BE2C (cell line): Measurements from ENCODE around the gene POLG2.

Experiments
- DNase-seq: peaks from one replicate; pipeline ENCODE4 v3.0.0-alpha.2; 2020
- H3K27me3 ChIP-seq: fragments of 250-450 bp; sonication (Bioruptor Pico); 2 replicates; pipeline ENCODE4 v1.5.1; 2020; ENCODE audit warnings: mild to moderate bottlenecking
- H3K36me3 ChIP-seq: fragments of 250-450 bp; sonication (Bioruptor Pico); 2 replicates; pipeline ENCODE4 v1.5.1; 2020; ENCODE audit warnings: mild to moderate bottlenecking
- H3K4me1 ChIP-seq: fragments of 250-450 bp; sonication (Bioruptor Pico); 2 replicates; pipeline ENCODE4 v1.5.1; 2020
- H3K4me3 ChIP-seq: 2 replicates; pipeline ENCODE4 v1.5.1; 2011; ENCODE audit warnings: low read depth, low read length
- H3K9me3 ChIP-seq: fragments of 250-450 bp; sonication (Bioruptor Pico); 2 replicates; pipeline ENCODE4 v1.5.1; 2020
- CTCF ChIP-seq: IDR thresholded peaks from 2 replicates; pipeline ENCODE4 v1.5.1; 2012; ENCODE audit warnings: mild to moderate bottlenecking, low read depth, low read length

POLG2 gene

DNA sequence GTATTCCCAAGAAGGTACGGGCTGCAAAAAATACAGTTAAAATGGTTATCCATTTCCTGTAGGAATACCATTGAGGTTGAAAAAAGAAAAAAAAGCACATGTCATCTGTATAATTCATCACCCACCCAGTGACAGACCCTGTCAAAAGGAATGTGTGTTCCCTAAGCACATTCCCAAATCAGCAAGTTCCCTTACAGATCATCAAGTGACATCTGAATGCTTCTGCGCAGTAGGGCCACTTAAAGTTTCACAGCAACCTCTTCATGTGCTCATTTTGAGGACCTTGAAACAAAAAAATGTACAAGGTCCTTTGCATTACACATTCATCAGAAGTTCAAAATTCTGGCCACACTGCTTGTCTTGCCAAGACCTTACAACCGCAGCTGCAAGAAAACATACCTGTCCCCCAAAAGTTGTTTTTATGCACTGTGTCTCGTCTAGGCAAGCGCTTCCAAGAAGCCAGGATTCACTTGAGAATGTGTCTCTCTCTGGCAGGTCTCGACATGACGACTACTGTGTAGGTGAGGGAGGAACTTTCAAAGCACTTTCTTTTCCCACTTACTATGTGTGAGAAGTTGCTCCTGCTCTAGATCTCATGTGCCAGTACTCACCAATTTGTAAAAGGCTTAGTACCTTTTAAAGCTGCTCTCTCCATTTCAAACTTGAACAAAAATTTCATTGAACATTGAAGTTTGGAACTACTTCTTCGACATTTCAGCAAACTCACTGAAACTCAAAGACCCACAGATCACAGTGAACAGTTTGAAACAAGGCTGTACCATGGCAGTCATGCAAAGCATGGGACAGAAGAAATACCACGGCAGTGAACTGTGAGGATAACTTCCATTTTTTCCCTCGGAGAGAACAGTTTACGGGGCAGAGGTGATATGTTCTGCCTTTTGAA lies 4.3 kb upstream of the POLG2 start:
- Histone ChIP-seq H3K36me3 (peaks cover 77% of the 10 kb centered on the region), H3K4me3 (no peak overlapping the region), H3K4me1 (no peaks in the 10 kb centered on the region; the same call in 1 of the 2 replicates), H3K9me3 (no peaks in the 10 kb centered on the region), H3K27me3 (no peaks in the 10 kb centered on the region; the same call in 1 of the 2 replicates)
- no peak for TF ChIP-seq CTCF
- no peak for DNase-seq

- Histone ChIP-seq H3K4me1 (no peaks in the 10 kb centered on the region; the same call in 1 of the 2 replicates), H3K9me3 (no peaks in the 10 kb centered on the region), H3K4me3 (no peak overlapping the region), H3K27me3 (no peaks in the 10 kb centered on the region; the same call in 1 of the 2 replicates), H3K36me3 (peaks cover 74% of the 10 kb centered on the region)
- no peak for DNase-seq
- no peak for TF ChIP-seq CTCF
These were observed 3.6 kb upstream of the POLG2 start for GRCh38 chr17:64500487-64500859.

GRCh38 chr17:64499805-64500486 lies 3.1 kb upstream of the POLG2 start:
- no peak for TF ChIP-seq CTCF
- H3K4me3 ChIP-seq = no peak overlapping the region
- DNase-seq = no peak
- peaks cover 69% of the 10 kb centered on the region for H3K36me3 ChIP-seq
- H3K4me1 ChIP-seq = no peaks in the 10 kb centered on the region; the same call in 1 of the 2 replicates
- H3K9me3 ChIP-seq = no peaks in the 10 kb centered on the region
- no peaks in the 10 kb centered on the region; the same call in 1 of the 2 replicates for H3K27me3 ChIP-seq

DNA sequence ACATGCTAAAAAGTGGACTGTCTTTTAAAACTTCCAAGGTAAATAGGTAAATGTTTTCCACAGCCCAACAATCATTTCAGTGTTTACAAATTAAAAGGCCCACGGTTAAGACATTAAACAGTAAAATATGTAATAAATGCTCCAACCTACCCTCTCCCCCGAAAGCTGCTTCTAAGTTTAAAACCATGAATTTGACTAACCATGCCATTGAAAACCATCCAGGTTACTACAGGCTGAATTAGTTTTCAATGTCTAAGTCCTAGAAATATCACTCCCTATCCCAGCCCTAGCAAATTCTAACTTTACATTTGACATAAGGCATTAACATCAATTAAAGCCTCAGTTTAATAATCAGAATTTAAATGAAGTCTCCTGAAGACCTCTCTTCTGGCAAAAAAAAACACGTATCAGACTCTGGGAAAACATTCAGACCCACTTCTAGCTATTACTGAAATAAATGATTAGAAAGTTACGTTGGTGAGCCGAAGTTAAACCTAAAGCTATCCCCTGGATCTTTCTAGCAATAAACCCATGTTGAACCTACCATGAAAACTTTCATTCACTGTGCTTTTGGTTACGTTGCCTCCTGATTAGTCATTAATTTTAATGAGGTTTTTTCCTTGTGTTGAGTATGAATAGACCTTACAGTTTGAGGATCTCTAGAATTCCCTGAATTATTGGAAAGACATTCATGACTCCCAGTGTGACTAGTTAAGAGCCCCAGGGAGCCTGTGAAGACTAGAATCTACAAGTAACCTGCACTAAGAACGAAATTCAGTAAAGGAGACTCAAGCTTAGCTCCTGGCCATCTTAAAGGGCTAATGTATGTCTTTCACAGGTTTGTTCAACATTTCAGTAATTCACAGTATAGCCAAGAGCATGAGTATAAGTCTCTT lies 1.7 kb upstream of the POLG2 start:
- H3K27me3 ChIP-seq = no peaks in the 10 kb centered on the region; the same call in 1 of the 2 replicates
- no peak for DNase-seq
- no peaks in the 10 kb centered on the region; the same call in 1 of the 2 replicates for H3K4me1 ChIP-seq
- no peak overlapping the region for H3K4me3 ChIP-seq
- H3K9me3 ChIP-seq = no peaks in the 10 kb centered on the region
- peaks cover 55% of the 10 kb centered on the region for H3K36me3 ChIP-seq
- no peak for TF ChIP-seq CTCF

DNA sequence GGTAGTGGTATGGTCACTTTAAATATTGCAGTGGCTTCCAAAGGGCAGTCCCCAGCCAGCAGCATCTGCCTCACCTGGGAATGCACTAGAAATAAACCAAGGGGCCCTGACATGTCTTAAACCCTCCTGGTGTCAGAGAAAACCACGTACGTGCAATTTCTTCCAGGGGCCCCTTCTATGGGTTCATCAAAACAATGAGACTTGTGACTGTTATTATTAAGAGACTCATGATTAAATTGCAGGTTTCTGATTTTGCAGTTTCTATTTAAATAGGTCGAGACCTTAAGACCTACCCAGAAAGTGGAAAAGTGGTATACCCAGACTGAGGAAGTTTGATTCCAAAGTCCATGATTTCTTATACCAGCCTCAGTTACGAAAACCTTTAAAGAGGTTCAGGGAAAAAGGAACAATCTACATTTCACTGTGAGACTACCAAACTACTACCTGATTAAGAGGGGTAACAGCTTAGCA lies 746 bp upstream of the POLG2 start:
- H3K27me3 ChIP-seq = no peaks in the 10 kb centered on the region; the same call in 1 of the 2 replicates
- peaks cover 50% of the 10 kb centered on the region for H3K36me3 ChIP-seq
- peak overlapping the region; percentile 77 for H3K4me3 ChIP-seq
- H3K4me1 ChIP-seq = no peaks in the 10 kb centered on the region; the same call in 1 of the 2 replicates
- no peak for DNase-seq
- no peaks in the 10 kb centered on the region for H3K9me3 ChIP-seq
- TF ChIP-seq CTCF = no peak
